Glutamatergic neuron (in vitro differentiated cells): ENCODE results near the gene NID2. TPM values are rescaled to one million over a fixed set of nuclear protein-coding genes. Genes with fewer than 3 reads are reported as not detected.

Experiments
- DNase-seq: peaks from one replicate; pipeline ENCODE4 v3.0.0; 2022
- H3K27ac Mint-ChIP-seq: one replicate; pipeline ENCODE4 v1.8.0; 2020; ENCODE audit warnings: mild to moderate bottlenecking, mixed read lengths, inconsistent platforms; ENCODE audit not compliant: unreplicated experiment
- H3K27me3 Mint-ChIP-seq: one replicate; pipeline ENCODE4 v1.8.0; 2020; ENCODE audit warnings: mild to moderate bottlenecking, moderate library complexity, mixed read lengths, inconsistent platforms; ENCODE audit not compliant: unreplicated experiment
- H3K36me3 Mint-ChIP-seq: one replicate; pipeline ENCODE4 v1.8.0; 2020; ENCODE audit warnings: mild to moderate bottlenecking, mixed read lengths, inconsistent platforms; ENCODE audit not compliant: unreplicated experiment
- H3K4me1 Mint-ChIP-seq: one replicate; pipeline ENCODE4 v1.8.0; 2020; ENCODE audit warnings: mild to moderate bottlenecking, low read depth, mixed read lengths, inconsistent platforms; ENCODE audit not compliant: unreplicated experiment
- H3K4me3 Mint-ChIP-seq: one replicate; pipeline ENCODE4 v1.8.0; 2020; ENCODE audit warnings: mild to moderate bottlenecking, mixed read lengths, inconsistent platforms; ENCODE audit not compliant: unreplicated experiment
- H3K9me3 Mint-ChIP-seq: one replicate; pipeline ENCODE4 v1.8.0; 2020; ENCODE audit warnings: mild to moderate bottlenecking, moderate library complexity, mixed read lengths, inconsistent platforms; ENCODE audit not compliant: unreplicated experiment
- CTCF ChIP-seq: fragments of 200-600 bp; sonication (generic); IDR thresholded peaks from one replicate; pipeline ENCODE4 v1.5.0; 2021; ENCODE audit not compliant: partially characterized antibody, unreplicated experiment
- total RNA-seq: library from RNA; stranded (reverse); fragmentation: NEBNext Ultra II Directional; extraction: Animal tissue kit (Norgen Biotek cat#: 25700); gene quantifications from one replicate; pipeline ENCODE4 v1.2.1, GENCODE V29; 2021; ENCODE audit not compliant: unreplicated experiment

Gene NID2
- total RNA-seq, 1 donor from 2014 or later, result 2.6 TPM

GRCh38 chr14:52025310-52025709, 43.5 kb downstream of the NID2 start:
- no peak for TF ChIP-seq CTCF
- Mint-ChIP-seq H3K4me1 (peaks cover 23% of the 10 kb centered on the region), H3K4me3 (no peak overlapping the region), H3K27me3 (peaks cover 3% of the 10 kb centered on the region), H3K36me3 (no peaks in the 10 kb centered on the region), H3K9me3 (peaks cover 6% of the 10 kb centered on the region), H3K27ac (peak overlapping the region; percentile 94)
- DNase-seq, result no peak

- no peak overlapping the region for H3K27ac Mint-ChIP-seq
- no peak for DNase-seq
- H3K36me3 Mint-ChIP-seq, result no peaks in the 10 kb centered on the region
- peaks cover 6% of the 10 kb centered on the region for H3K9me3 Mint-ChIP-seq
- H3K4me1 Mint-ChIP-seq, result peaks cover 28% of the 10 kb centered on the region
- no peak overlapping the region for H3K4me3 Mint-ChIP-seq
- peaks cover 3% of the 10 kb centered on the region for H3K27me3 Mint-ChIP-seq
- no peak for TF ChIP-seq CTCF
Observed at GRCh38 chr14:52023518-52023917, 45.3 kb downstream of the NID2 start.

- Mint-ChIP-seq H3K4me1 (peaks cover 30% of the 10 kb centered on the region), H3K4me3 (no peak overlapping the region), H3K27ac (no peak overlapping the region), H3K27me3 (peaks cover 5% of the 10 kb centered on the region), H3K36me3 (peaks cover 4% of the 10 kb centered on the region), H3K9me3 (peaks cover 7% of the 10 kb centered on the region)
- no peak for TF ChIP-seq CTCF
- no peak for DNase-seq
Observed at GRCh38 chr14:52021957-52022600, 46.8 kb downstream of the NID2 start.

GRCh38 chr14:52020866-52021717, 47.8 kb downstream of the NID2 start:
- H3K4me3 Mint-ChIP-seq, result no peak overlapping the region
- TF ChIP-seq CTCF, result no peak
- DNase-seq, result no peak
- H3K36me3 Mint-ChIP-seq, result peaks cover 5% of the 10 kb centered on the region
- H3K4me1 Mint-ChIP-seq, result peaks cover 34% of the 10 kb centered on the region
- H3K27ac Mint-ChIP-seq, result no peak overlapping the region
- H3K27me3 Mint-ChIP-seq, result peaks cover 9% of the 10 kb centered on the region
- H3K9me3 Mint-ChIP-seq, result peaks cover 6% of the 10 kb centered on the region
